Measurements from ENCODE around the gene LDAF1.
"Not testable (repeated sequence)": the region's sequence is repeated elsewhere in the genome, so short reads cannot be mapped to it uniquely, and the experiment has no call there.

DNA sequence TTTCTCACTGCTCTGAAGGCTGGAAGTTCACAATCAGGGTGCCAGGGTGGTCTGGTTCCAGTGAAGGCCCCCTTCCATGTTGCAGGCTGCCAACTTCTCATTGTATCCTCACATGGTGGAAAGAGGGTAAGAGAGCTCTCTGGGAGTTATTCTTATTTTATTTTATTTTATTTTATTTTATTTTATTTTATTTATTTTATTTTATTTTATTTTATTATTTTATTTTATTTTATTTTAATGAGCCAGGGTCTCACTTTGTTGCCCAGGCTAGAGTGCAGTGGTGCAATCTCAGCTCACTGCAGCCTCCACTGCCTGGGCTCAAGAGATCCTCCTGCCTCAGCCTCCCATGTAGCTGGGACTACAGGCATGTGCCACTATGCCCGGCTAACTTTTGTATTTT is 2.5 kb upstream of the LDAF1 start:
- TF ChIP-seq POLR2A (IDR thresholded peaks at IDR 0.05), result not testable (repeated sequence)
- TF ChIP-seq, protein P1, sequence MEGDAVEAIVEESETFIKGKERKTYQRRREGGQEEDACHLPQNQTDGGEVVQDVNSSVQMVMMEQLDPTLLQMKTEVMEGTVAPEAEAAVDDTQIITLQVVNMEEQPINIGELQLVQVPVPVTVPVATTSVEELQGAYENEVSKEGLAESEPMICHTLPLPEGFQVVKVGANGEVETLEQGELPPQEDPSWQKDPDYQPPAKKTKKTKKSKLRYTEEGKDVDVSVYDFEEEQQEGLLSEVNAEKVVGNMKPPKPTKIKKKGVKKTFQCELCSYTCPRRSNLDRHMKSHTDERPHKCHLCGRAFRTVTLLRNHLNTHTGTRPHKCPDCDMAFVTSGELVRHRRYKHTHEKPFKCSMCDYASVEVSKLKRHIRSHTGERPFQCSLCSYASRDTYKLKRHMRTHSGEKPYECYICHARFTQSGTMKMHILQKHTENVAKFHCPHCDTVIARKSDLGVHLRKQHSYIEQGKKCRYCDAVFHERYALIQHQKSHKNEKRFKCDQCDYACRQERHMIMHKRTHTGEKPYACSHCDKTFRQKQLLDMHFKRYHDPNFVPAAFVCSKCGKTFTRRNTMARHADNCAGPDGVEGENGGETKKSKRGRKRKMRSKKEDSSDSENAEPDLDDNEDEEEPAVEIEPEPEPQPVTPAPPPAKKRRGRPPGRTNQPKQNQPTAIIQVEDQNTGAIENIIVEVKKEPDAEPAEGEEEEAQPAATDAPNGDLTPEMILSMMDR (IDR thresholded peaks at IDR 0.05), result not testable (repeated sequence)
